GM06990 (cell line): Measurements from ENCODE around the gene MAGI2.

Experiments
- DNase-seq: peaks from one replicate; pipeline ENCODE4 v3.0.0-alpha.2; 2011; ENCODE audit not compliant: insufficient read length; ENCODE audit errors: extremely low read depth
- H3K27me3 ChIP-seq: replicated peaks from 2 replicates; pipeline ENCODE4 v1.6.0; 2011; ENCODE audit warnings: low read length; ENCODE audit not compliant: control insufficient read depth, insufficient read depth
- H3K36me3 ChIP-seq: 2 replicates; pipeline ENCODE4 v1.5.1; 2011; ENCODE audit warnings: low read length; ENCODE audit not compliant: control insufficient read depth, insufficient read depth
- H3K4me3 ChIP-seq: replicated peaks from 2 replicates; pipeline ENCODE4 v1.5.1; 2011; ENCODE audit warnings: low read depth, mild to moderate bottlenecking, control low read depth, low read length
- CTCF ChIP-seq: IDR thresholded peaks from 2 replicates; pipeline ENCODE4 v1.5.1; 2011; ENCODE audit warnings: low read length, control low read depth, mild to moderate bottlenecking, inconsistent platforms; ENCODE audit not compliant: insufficient read depth, poor library complexity, severe bottlenecking

The MAGI2 gene

GRCh38 chr7:79403451-79403850 lies 50.0 kb downstream of the MAGI2 start:
- Histone ChIP-seq H3K4me3 (no peak overlapping the region), H3K27me3 (no peaks in the 10 kb centered on the region), H3K36me3 (no peaks in the 10 kb centered on the region)
- no peak for DNase-seq
- no peak for TF ChIP-seq CTCF

DNA sequence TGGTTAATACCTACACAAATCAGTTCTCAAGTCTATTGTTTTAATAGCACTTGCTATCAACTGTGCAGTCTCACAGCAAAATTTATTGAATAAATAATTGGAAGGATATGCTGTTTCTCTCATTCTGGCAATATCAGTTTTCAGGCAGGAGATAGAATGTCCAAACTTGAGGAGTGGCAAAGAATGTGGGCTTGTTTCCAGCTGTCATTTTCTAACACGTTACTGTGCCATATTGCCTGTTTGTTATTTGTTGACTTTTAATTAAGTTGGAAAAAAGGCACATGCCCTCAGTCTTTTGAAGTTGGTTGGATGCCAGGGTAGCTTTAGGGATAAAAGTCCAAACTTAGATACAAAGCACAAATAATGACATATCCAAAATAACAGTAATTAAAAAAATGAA lies 52.2 kb downstream of the MAGI2 start:
- DNase-seq = no peak
- H3K36me3 ChIP-seq = no peaks in the 10 kb centered on the region
- no peak for TF ChIP-seq CTCF
- no peak overlapping the region for H3K4me3 ChIP-seq
- H3K27me3 ChIP-seq = no peaks in the 10 kb centered on the region

- no peak for TF ChIP-seq CTCF
- no peak for DNase-seq
- no peaks in the 10 kb centered on the region for H3K27me3 ChIP-seq
- H3K36me3 ChIP-seq = no peaks in the 10 kb centered on the region
- no peak overlapping the region for H3K4me3 ChIP-seq
Measured at GRCh38 chr7:79400222-79400621, 53.2 kb downstream of the MAGI2 start.

DNA sequence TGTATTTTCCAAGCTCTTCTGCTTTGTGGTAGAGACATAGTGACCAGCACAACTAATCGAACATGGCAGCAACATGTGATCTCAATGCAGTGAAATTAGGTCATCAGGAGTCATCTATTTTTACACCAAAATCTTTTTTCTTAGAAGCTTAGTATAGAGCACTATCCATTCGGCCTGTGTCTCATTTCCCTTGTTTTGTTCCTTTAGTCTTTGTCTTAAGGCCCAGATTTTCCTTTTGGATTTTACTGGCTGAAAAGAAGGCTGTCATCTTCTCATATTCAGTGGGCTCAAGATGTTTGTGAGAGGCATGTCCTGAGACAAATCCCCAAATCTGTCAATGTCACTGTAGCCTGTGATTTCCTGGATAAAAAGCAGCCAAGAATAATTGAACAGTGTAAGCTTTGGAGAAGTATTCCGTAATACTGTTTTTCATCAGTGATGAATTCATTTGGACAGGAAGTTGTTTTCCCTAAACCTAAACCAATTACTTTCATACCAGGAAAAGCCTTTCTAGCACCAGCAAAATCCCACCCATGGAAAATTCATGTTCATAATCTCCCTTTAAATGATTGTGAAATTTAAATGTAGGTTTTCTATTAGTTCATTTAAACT lies 55.2 kb downstream of the MAGI2 start:
- DNase-seq = no peak
- no peak for TF ChIP-seq CTCF
- H3K36me3 ChIP-seq = no peaks in the 10 kb centered on the region
- no peak overlapping the region for H3K4me3 ChIP-seq
- no peaks in the 10 kb centered on the region for H3K27me3 ChIP-seq

DNA sequence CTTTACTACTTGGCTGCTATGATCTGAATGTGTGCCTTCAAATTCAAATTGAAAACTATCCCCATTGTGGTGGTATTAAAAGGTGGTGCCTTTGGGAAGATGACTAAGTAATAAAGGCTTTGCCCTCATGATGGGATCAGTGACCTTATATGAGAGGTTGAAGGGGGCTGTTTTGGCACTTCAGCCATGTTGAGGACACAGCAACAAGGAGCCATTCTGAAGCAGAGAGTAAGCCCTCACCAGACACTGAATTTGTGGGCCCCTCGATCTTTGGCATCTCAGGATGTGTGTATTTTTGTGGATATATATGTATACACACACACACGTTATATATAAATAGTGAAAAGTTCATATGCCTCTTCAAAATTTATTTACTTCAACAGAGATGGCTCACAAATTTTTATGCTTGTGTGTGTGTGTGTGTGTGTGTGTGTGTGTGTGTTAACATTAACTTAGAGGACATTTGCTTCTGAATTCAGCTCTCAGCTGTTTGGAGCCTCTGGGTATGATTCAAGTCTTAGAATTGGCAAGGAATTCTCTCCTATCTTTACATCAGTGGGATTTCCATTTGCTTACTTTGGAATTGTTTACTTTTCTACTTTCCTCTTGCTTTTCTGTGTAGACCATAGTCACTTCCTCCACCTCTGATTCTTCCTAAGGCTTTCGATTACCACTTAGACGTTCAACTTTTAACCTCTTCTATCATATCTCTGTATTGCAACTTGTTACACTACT lies 66.6 kb downstream of the MAGI2 start:
- no peak for DNase-seq
- no peaks in the 10 kb centered on the region for H3K27me3 ChIP-seq
- no peak overlapping the region for H3K4me3 ChIP-seq
- H3K36me3 ChIP-seq = no peaks in the 10 kb centered on the region
- no peak for TF ChIP-seq CTCF
